ENCODE measurements around the gene HOXC13. TPM values are rescaled to one million over a fixed set of nuclear protein-coding genes. Genes with fewer than 3 reads are reported as not detected.

HOXC13 gene
- polyA plus RNA-seq, 6 donors from 2014 or later: not detected

GRCh38 chr12:53963005-53963404 lies 24.4 kb downstream of the HOXC13 start:
- Mint-ChIP-seq H3K27ac (peak overlapping the region in 3 of 6 donors; percentile 2 to 85 (median 78)), H3K27me3 (peaks cover 79 to 90% (median 86%) of the 10 kb centered on the region in 3 donors), H3K9me3 (peaks cover 6 to 33% (median 20%) of the 10 kb centered on the region in 7 donors), H3K4me1 (peaks cover 23 to 50% (median 45%) of the 10 kb centered on the region in 3 donors), H3K36me3 (peaks cover 19 to 34% of the 10 kb centered on the region in 2 donors), H3K4me3 (peak overlapping the region in 1 of 8 donors; percentile 36)
- no peak for ATAC-seq (ENCODE audit: low read depth in 2 of 2)
- DNase-seq: no peak

GRCh38 chr12:53963434-53964314 lies 25.0 kb downstream of the HOXC13 start:
- peaks cover 79 to 90% (median 86%) of the 10 kb centered on the region in 3 donors for H3K27me3 Mint-ChIP-seq
- H3K4me3 Mint-ChIP-seq: peak overlapping the region in 4 of 8 donors; percentile 7 to 65 (median 49)
- peak overlapping the region in 3 of 6 donors; percentile 77 to 89 (median 89) for H3K27ac Mint-ChIP-seq
- H3K9me3 Mint-ChIP-seq: peaks cover 0 to 35% (median 20%) of the 10 kb centered on the region in 7 donors
- peaks cover 19 to 34% of the 10 kb centered on the region in 2 donors for H3K36me3 Mint-ChIP-seq
- DNase-seq: no peak
- peaks cover 23 to 50% (median 50%) of the 10 kb centered on the region in 3 donors for H3K4me1 Mint-ChIP-seq
- ATAC-seq (ENCODE audit: low read depth in 2 of 2): no peak

- peaks cover 23 to 50% (median 50%) of the 10 kb centered on the region in 3 donors for H3K4me1 Mint-ChIP-seq
Measured at GRCh38 chr12:53964315-53964713, 25.7 kb downstream of the HOXC13 start.

GRCh38 chr12:53965281-53966084 lies 26.9 kb downstream of the HOXC13 start:
- H3K4me1 Mint-ChIP-seq: peaks cover 23 to 50% (median 39%) of the 10 kb centered on the region in 3 donors
- peaks cover 0 to 29% (median 15%) of the 10 kb centered on the region in 7 donors for H3K9me3 Mint-ChIP-seq
- ATAC-seq (ENCODE audit: low read depth in 2 of 2): no peak
- peaks cover 81 to 90% (median 82%) of the 10 kb centered on the region in 3 donors for H3K27me3 Mint-ChIP-seq
- peak overlapping the region; percentile 12 to 86 (median 64) for H3K4me3 Mint-ChIP-seq
- DNase-seq: no peak
- peaks cover 15 to 24% of the 10 kb centered on the region in 2 donors for H3K36me3 Mint-ChIP-seq
- peak overlapping the region in 4 of 6 donors; percentile 36 to 89 (median 56) for H3K27ac Mint-ChIP-seq

More at GRCh38 chr12:53964315-53964713, 25.7 kb downstream of the HOXC13 start:
- H3K4me3 Mint-ChIP-seq: peak overlapping the region in 5 of 8 donors; percentile 7 to 68 (median 29)
- H3K9me3 Mint-ChIP-seq: peaks cover 0 to 38% (median 20%) of the 10 kb centered on the region in 7 donors
- peaks cover 81 to 90% (median 84%) of the 10 kb centered on the region in 3 donors for H3K27me3 Mint-ChIP-seq
- H3K36me3 Mint-ChIP-seq: peaks cover 19 to 34% of the 10 kb centered on the region in 2 donors
- ATAC-seq (ENCODE audit: low read depth in 2 of 2) (no peak), DNase-seq (no peak)
- peak overlapping the region in 3 of 6 donors; percentile 84 to 89 (median 89) for H3K27ac Mint-ChIP-seq

GRCh38 chr12:53966085-53966384 lies 27.4 kb downstream of the HOXC13 start:
- ATAC-seq (ENCODE audit: low read depth in 2 of 2) (no peak), DNase-seq (no peak)
- H3K4me3 Mint-ChIP-seq: peak overlapping the region in 7 of 8 donors; percentile 3 to 86 (median 67)
- H3K9me3 Mint-ChIP-seq: peaks cover 0 to 27% (median 14%) of the 10 kb centered on the region in 7 donors
- peaks cover 23 to 50% (median 38%) of the 10 kb centered on the region in 3 donors for H3K4me1 Mint-ChIP-seq
- peaks cover 84 to 92% (median 84%) of the 10 kb centered on the region in 3 donors for H3K27me3 Mint-ChIP-seq
- peaks cover 13 to 24% of the 10 kb centered on the region in 2 donors for H3K36me3 Mint-ChIP-seq
- peak overlapping the region in 5 of 6 donors; percentile 36 to 93 (median 76) for H3K27ac Mint-ChIP-seq

- Mint-ChIP-seq H3K4me1 (peaks cover 23 to 50% (median 38%) of the 10 kb centered on the region in 3 donors), H3K27ac (peak overlapping the region in 4 of 6 donors; percentile 42 to 93 (median 83)), H3K36me3 (peaks cover 13 to 24% of the 10 kb centered on the region in 2 donors), H3K4me3 (peak overlapping the region in 7 of 8 donors; percentile 3 to 86 (median 62)), H3K9me3 (peaks cover 0 to 27% (median 14%) of the 10 kb centered on the region in 7 donors), H3K27me3 (peaks cover 89 to 96% (median 89%) of the 10 kb centered on the region in 3 donors)
- ATAC-seq (ENCODE audit: low read depth in 2 of 2) (no peak), DNase-seq (no peak)
Measured at GRCh38 chr12:53966385-53967133, 27.9 kb downstream of the HOXC13 start.

GRCh38 chr12:53967421-53967925 lies 28.8 kb downstream of the HOXC13 start:
- Mint-ChIP-seq H3K4me3 (peak overlapping the region in 3 of 8 donors; percentile 48 to 72 (median 49)), H3K4me1 (peaks cover 23 to 47% (median 38%) of the 10 kb centered on the region in 3 donors), H3K9me3 (peaks cover 0 to 31% (median 12%) of the 10 kb centered on the region in 7 donors), H3K27ac (peak overlapping the region in 3 of 6 donors; percentile 24 to 90 (median 52)), H3K36me3 (peaks cover 13 to 24% of the 10 kb centered on the region in 2 donors), H3K27me3 (peaks cover 92 to 100% (median 95%) of the 10 kb centered on the region in 3 donors)
- no peak for DNase-seq
- ATAC-seq (ENCODE audit: low read depth in 2 of 2): no peak

- Mint-ChIP-seq H3K4me1 (peaks cover 32 to 54% (median 41%) of the 10 kb centered on the region in 3 donors), H3K4me3 (peak overlapping the region in 1 of 8 donors; percentile 49), H3K27ac (peak overlapping the region in 4 of 6 donors; percentile 34 to 87 (median 49)), H3K9me3 (peaks cover 5 to 40% (median 18%) of the 10 kb centered on the region in 7 donors), H3K36me3 (peaks cover 13 to 34% of the 10 kb centered on the region in 2 donors), H3K27me3 (peaks cover 92 to 100% (median 95%) of the 10 kb centered on the region in 3 donors)
- no peak for DNase-seq
- no peak for ATAC-seq (ENCODE audit: low read depth in 2 of 2)
Measured at GRCh38 chr12:53968214-53969127, 29.8 kb downstream of the HOXC13 start.

GRCh38 chr12:53969588-53970259 lies 31.1 kb downstream of the HOXC13 start:
- H3K4me3 Mint-ChIP-seq: no peak overlapping the region
- H3K27ac Mint-ChIP-seq: peak overlapping the region in 1 of 6 donors; percentile 53
- peaks cover 8 to 26% of the 10 kb centered on the region in 2 donors for H3K36me3 Mint-ChIP-seq
- peaks cover 5 to 30% (median 16%) of the 10 kb centered on the region in 7 donors for H3K9me3 Mint-ChIP-seq
- peaks cover 21 to 46% (median 29%) of the 10 kb centered on the region in 3 donors for H3K4me1 Mint-ChIP-seq
- H3K27me3 Mint-ChIP-seq: peaks cover 84 to 95% (median 84%) of the 10 kb centered on the region in 3 donors
- DNase-seq (no peak), ATAC-seq (ENCODE audit: low read depth in 2 of 2) (no peak)

GRCh38 chr12:53970451-53970850 lies 31.8 kb downstream of the HOXC13 start:
- Mint-ChIP-seq H3K27ac (no peak overlapping the region), H3K9me3 (peaks cover 5 to 28% (median 16%) of the 10 kb centered on the region in 7 donors), H3K27me3 (peaks cover 82 to 92% (median 84%) of the 10 kb centered on the region in 3 donors), H3K4me1 (peaks cover 24 to 44% (median 30%) of the 10 kb centered on the region in 3 donors), H3K4me3 (peak overlapping the region in 2 of 8 donors; percentile 71 to 75), H3K36me3 (peaks cover 3 to 24% of the 10 kb centered on the region in 2 donors)
- ATAC-seq (ENCODE audit: low read depth in 2 of 2) (no peak), DNase-seq (no peak)

GRCh38 chr12:53971129-53971528 lies 32.5 kb downstream of the HOXC13 start:
- peaks cover 25 to 43% (median 29%) of the 10 kb centered on the region in 3 donors for H3K4me1 Mint-ChIP-seq
- H3K36me3 Mint-ChIP-seq: peaks cover 0 to 24% of the 10 kb centered on the region in 2 donors
- peaks cover 5 to 28% (median 18%) of the 10 kb centered on the region in 7 donors for H3K9me3 Mint-ChIP-seq
- H3K27ac Mint-ChIP-seq: peak overlapping the region in 1 of 6 donors; percentile 87
- H3K4me3 Mint-ChIP-seq: peak overlapping the region in 1 of 8 donors; percentile 71
- ATAC-seq (ENCODE audit: low read depth in 2 of 2) (no peak), DNase-seq (no peak)
- H3K27me3 Mint-ChIP-seq: peaks cover 82 to 92% (median 85%) of the 10 kb centered on the region in 3 donors

Measured in naive B cell (primary cell).